Measurements from ENCODE around the gene SCD5. TPM values are rescaled to one million over a fixed set of nuclear protein-coding genes. Genes with fewer than 3 reads are reported as not detected.

The SCD5 gene
- total RNA-seq, 1 donor from 2014 or later = 61.7 TPM

DNA sequence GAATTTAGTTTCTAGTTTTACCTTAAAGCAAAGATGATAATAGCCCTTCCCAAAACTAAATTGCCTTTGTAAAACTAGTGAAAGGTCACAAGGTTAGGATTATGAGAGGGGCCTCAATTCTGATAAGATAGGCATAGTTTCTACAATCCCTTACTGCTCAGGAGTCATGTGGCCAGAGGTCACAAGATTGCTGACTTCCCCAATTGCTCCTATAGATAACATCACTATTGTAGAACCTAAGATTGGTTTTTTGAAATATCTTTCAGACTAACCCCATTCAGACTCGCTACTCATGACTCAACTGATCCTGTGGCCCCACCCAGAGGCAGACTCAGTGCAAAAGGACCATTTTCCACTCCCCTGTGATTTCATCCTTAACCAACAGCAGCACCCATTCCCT lies 70.3 kb downstream of the SCD5 start:
- peak overlapping the region; percentile 29 for H3K4me3 Mint-ChIP-seq (ENCODE audit: unreplicated experiment)
- Histone ChIP-seq H3K79me2 (ENCODE audit: insufficient read depth, low read length) (no peaks in the 10 kb centered on the region), H3K27me3 (ENCODE audit: insufficient read depth, low read length) (no peaks in the 10 kb centered on the region), H3K9ac (ENCODE audit: low read length) (no peak overlapping the region), H4K20me1 (ENCODE audit: insufficient read depth, low read length) (peaks cover 11% of the 10 kb centered on the region), H3K4me1 (ENCODE audit: insufficient read depth, low read length) (peaks cover under 1% of the 10 kb centered on the region), H3K36me3 (ENCODE audit: insufficient read depth, low read length) (no peaks in the 10 kb centered on the region), H3K4me3 (ENCODE audit: insufficient read depth, low read depth, low read length) (no peak overlapping the region), H2AFZ (ENCODE audit: low read depth, low read length) (no peak overlapping the region), H3K9me3 (ENCODE audit: insufficient read depth, low read depth, low read length) (no peaks in the 10 kb centered on the region), H3K4me2 (ENCODE audit: low read length) (no peak overlapping the region), H3K27ac (ENCODE audit: low read depth, low read length) (no peak overlapping the region)
- no peaks in the 10 kb centered on the region for H3K27me3 Mint-ChIP-seq (ENCODE audit: low read depth, unreplicated experiment)
- H3K9me3 Mint-ChIP-seq (ENCODE audit: unreplicated experiment) = peaks cover 4% of the 10 kb centered on the region
- peaks cover 20% of the 10 kb centered on the region for H3K4me1 Mint-ChIP-seq (ENCODE audit: low read depth, unreplicated experiment)
- no peak overlapping the region for H3K27ac Mint-ChIP-seq (ENCODE audit: unreplicated experiment)
- peaks cover 8% of the 10 kb centered on the region for H3K36me3 Mint-ChIP-seq (ENCODE audit: low read depth, unreplicated experiment)
- FAIRE-seq = no peak
- no peak for DNase-seq (ENCODE audit: low read depth)
- TF ChIP-seq EZH2 (IDR thresholded peaks at IDR 0.05; ENCODE audit: insufficient read depth, low read length) = no peak
- TF ChIP-seq, protein P1, sequence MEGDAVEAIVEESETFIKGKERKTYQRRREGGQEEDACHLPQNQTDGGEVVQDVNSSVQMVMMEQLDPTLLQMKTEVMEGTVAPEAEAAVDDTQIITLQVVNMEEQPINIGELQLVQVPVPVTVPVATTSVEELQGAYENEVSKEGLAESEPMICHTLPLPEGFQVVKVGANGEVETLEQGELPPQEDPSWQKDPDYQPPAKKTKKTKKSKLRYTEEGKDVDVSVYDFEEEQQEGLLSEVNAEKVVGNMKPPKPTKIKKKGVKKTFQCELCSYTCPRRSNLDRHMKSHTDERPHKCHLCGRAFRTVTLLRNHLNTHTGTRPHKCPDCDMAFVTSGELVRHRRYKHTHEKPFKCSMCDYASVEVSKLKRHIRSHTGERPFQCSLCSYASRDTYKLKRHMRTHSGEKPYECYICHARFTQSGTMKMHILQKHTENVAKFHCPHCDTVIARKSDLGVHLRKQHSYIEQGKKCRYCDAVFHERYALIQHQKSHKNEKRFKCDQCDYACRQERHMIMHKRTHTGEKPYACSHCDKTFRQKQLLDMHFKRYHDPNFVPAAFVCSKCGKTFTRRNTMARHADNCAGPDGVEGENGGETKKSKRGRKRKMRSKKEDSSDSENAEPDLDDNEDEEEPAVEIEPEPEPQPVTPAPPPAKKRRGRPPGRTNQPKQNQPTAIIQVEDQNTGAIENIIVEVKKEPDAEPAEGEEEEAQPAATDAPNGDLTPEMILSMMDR (IDR thresholded peaks at IDR 0.05; ENCODE audit: insufficient read depth, low read depth, low read length) = no peak

DNA sequence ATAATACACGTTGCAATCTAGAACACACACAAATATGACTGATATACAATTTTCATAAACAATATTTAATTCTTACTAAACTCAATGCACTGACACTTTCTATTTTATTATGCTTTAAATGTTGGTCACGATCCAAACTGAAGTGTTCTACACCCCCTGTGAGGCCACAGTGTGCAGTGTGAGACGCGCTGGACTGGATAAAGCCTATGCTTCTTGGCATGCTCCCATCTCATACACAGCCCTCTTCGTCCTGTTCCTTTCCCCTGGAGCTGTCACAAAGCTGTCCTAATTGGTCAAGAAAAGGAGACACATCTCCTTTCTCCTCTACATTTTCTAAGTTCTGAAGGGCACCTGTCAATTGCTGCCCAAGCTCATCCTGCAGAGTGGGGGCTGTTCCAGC lies 72.0 kb downstream of the SCD5 start:
- no peak overlapping the region for H3K27ac ChIP-seq (ENCODE audit: low read depth, low read length)
- no peaks in the 10 kb centered on the region for H3K27me3 ChIP-seq (ENCODE audit: insufficient read depth, low read length)
- no peaks in the 10 kb centered on the region for H3K4me1 ChIP-seq (ENCODE audit: insufficient read depth, low read length)
- Mint-ChIP-seq H3K36me3 (ENCODE audit: low read depth, unreplicated experiment) (peaks cover 8% of the 10 kb centered on the region), H3K4me1 (ENCODE audit: low read depth, unreplicated experiment) (peaks cover 12% of the 10 kb centered on the region), H3K9me3 (ENCODE audit: unreplicated experiment) (peaks cover 4% of the 10 kb centered on the region), H3K27me3 (ENCODE audit: low read depth, unreplicated experiment) (no peaks in the 10 kb centered on the region), H3K4me3 (ENCODE audit: unreplicated experiment) (no peak overlapping the region), H3K27ac (ENCODE audit: unreplicated experiment) (no peak overlapping the region)
- no peak overlapping the region for H3K4me3 ChIP-seq (ENCODE audit: insufficient read depth, low read depth, low read length)
- H4K20me1 ChIP-seq (ENCODE audit: insufficient read depth, low read length) = peaks cover 6% of the 10 kb centered on the region
- H3K9ac ChIP-seq (ENCODE audit: low read length) = no peak overlapping the region
- no peak for FAIRE-seq
- DNase-seq (ENCODE audit: low read depth) = no peak
- no peaks in the 10 kb centered on the region for H3K36me3 ChIP-seq (ENCODE audit: insufficient read depth, low read length)
- H3K9me3 ChIP-seq (ENCODE audit: insufficient read depth, low read depth, low read length) = no peaks in the 10 kb centered on the region
- TF ChIP-seq EZH2 (IDR thresholded peaks at IDR 0.05; ENCODE audit: insufficient read depth, low read length) = no peak
- TF ChIP-seq, protein P1 (IDR thresholded peaks at IDR 0.05; ENCODE audit: insufficient read depth, low read depth, low read length) = no peak
- H3K4me2 ChIP-seq (ENCODE audit: low read length) = no peak overlapping the region
- H2AFZ ChIP-seq (ENCODE audit: low read depth, low read length) = no peak overlapping the region
- no peaks in the 10 kb centered on the region for H3K79me2 ChIP-seq (ENCODE audit: insufficient read depth, low read length)

DNA sequence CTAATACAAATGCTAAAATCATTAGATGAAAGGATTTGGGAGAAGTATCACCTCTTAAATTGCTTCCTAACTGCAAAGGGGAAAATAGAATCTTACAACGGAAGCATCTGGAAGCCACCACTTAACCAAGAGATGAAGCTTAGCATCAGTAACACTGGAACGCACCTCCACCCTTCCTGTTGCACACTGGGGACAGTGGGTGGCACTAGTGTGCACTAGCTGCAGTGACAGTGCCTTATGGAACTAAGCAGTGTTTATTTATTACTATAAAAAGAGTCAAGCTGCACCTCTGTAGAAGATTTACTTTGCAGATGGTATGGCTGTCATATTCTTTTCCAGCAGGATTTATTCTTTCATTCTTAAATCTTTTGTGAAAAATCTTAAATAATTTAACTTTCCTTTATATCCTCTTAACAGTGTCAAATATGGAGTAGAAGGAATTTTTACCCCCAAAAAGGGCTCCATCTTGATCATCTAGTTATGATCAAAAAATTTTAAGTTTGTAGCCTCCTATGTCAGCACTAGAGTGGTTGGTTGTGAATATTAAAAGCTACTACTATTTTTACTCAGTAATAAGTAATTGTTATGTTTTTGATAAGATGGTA lies 76.7 kb downstream of the SCD5 start:
- no peak for FAIRE-seq

More for the DNA sequence above, 76.7 kb downstream of the SCD5 start:
- Histone ChIP-seq H3K4me3 (ENCODE audit: insufficient read depth, low read depth, low read length) (no peak overlapping the region), H3K9me3 (ENCODE audit: insufficient read depth, low read depth, low read length) (no peaks in the 10 kb centered on the region), H3K79me2 (ENCODE audit: insufficient read depth, low read length) (no peaks in the 10 kb centered on the region), H3K9ac (ENCODE audit: low read length) (no peak overlapping the region), H3K4me2 (ENCODE audit: low read length) (no peak overlapping the region), H3K36me3 (ENCODE audit: insufficient read depth, low read length) (no peaks in the 10 kb centered on the region), H2AFZ (ENCODE audit: low read depth, low read length) (no peak overlapping the region), H3K4me1 (ENCODE audit: insufficient read depth, low read length) (no peaks in the 10 kb centered on the region), H3K27ac (ENCODE audit: low read depth, low read length) (no peak overlapping the region), H4K20me1 (ENCODE audit: insufficient read depth, low read length) (peaks cover 13% of the 10 kb centered on the region), H3K27me3 (ENCODE audit: insufficient read depth, low read length) (no peaks in the 10 kb centered on the region)
- Mint-ChIP-seq H3K36me3 (ENCODE audit: low read depth, unreplicated experiment) (no peaks in the 10 kb centered on the region), H3K9me3 (ENCODE audit: unreplicated experiment) (no peaks in the 10 kb centered on the region), H3K27me3 (ENCODE audit: low read depth, unreplicated experiment) (no peaks in the 10 kb centered on the region), H3K27ac (ENCODE audit: unreplicated experiment) (no peak overlapping the region), H3K4me1 (ENCODE audit: low read depth, unreplicated experiment) (peaks cover 2% of the 10 kb centered on the region), H3K4me3 (ENCODE audit: unreplicated experiment) (no peak overlapping the region)
- no peak for TF ChIP-seq EZH2 (IDR thresholded peaks at IDR 0.05; ENCODE audit: insufficient read depth, low read length)
- TF ChIP-seq, protein P1 (IDR thresholded peaks at IDR 0.05; ENCODE audit: insufficient read depth, low read depth, low read length) = peak; percentile 25
- DNase-seq (ENCODE audit: low read depth) = peak; percentile 17

Measured in astrocyte (in vitro differentiated cells and primary cell).